Epithelial cell of proximal tubule (primary cell): ENCODE data around the gene CELSR1. TPM values are rescaled to one million over a fixed set of nuclear protein-coding genes. Genes with fewer than 3 reads are reported as not detected.

ENCODE experiments used
- DNase-seq: peaks from one replicate; pipeline ENCODE4 v3.0.0-alpha.2; 2011; ENCODE audit warnings: low read depth
- H3K4me3 ChIP-seq: 2 replicates; pipeline ENCODE4 v1.5.1; 2011; ENCODE audit warnings: low read depth, mild to moderate bottlenecking, low read length
- CTCF ChIP-seq: conservative IDR thresholded peaks from 2 replicates; pipeline ENCODE4 v1.5.1; 2012; ENCODE audit warnings: low read depth, mild to moderate bottlenecking, low read length
- total RNA-seq: library from RNA; depleted of rRNA; stranded (reverse); fragments of >200 nt; gene quantifications from 2 replicates; pipeline ENCODE4 v1.2.3, GENCODE V29; 2015

CELSR1 gene
- total RNA-seq, 1 donor from 2014 or later: 85.0 TPM

GRCh38 chr22:46451741-46452140, 85.7 kb downstream of the CELSR1 start:
- TF ChIP-seq CTCF: no peak
- H3K4me3 ChIP-seq: no peak overlapping the region
- DNase-seq: no peak

GRCh38 chr22:46450931-46451561, 86.4 kb downstream of the CELSR1 start:
- no peak for TF ChIP-seq CTCF
- DNase-seq: no peak
- no peak overlapping the region for H3K4me3 ChIP-seq

GRCh38 chr22:46449974-46450745, 87.3 kb downstream of the CELSR1 start:
- DNase-seq: no peak
- no peak for TF ChIP-seq CTCF

GRCh38 chr22:46449116-46449691, 88.2 kb downstream of the CELSR1 start:
- no peak for TF ChIP-seq CTCF

More at GRCh38 chr22:46449974-46450745, 87.3 kb downstream of the CELSR1 start:
- no peak overlapping the region for H3K4me3 ChIP-seq

GRCh38 chr22:46448333-46448732, 89.1 kb downstream of the CELSR1 start:
- no peak overlapping the region for H3K4me3 ChIP-seq
- DNase-seq: no peak
- no peak for TF ChIP-seq CTCF

More at GRCh38 chr22:46449116-46449691, 88.2 kb downstream of the CELSR1 start:
- H3K4me3 ChIP-seq: no peak overlapping the region
- DNase-seq: no peak

- no peak for TF ChIP-seq CTCF
- no peak for DNase-seq
- H3K4me3 ChIP-seq: no peak overlapping the region
Measured at GRCh38 chr22:46447906-46448305, 89.5 kb downstream of the CELSR1 start.
